Gastrocnemius medialis (tissue), 4 donors: ENCODE measurements around the gene LMO7.

ENCODE experiments used
- CTCF ChIP-seq, 5 experiments: fragments of 450-650 bp in 3 of 5; fragments of 200-600 bp in 2 of 5; sonication (generic) in 2 of 5; IDR thresholded peaks in 4 of 5; conservative IDR thresholded peaks in 1 of 5; 1 replicate in 4 of 5; 2 replicates in 1 of 5; pipeline ENCODE4 v1.5.1; 2016 to 2019; ENCODE audit warnings: antibody characterized with exemption in 5 of 5, mild to moderate bottlenecking in 3 of 5, moderate library complexity in 3 of 5
- POLR2A ChIP-seq, 2 donors: fragments of 450-650 bp; IDR thresholded peaks; one replicate each; pipeline ENCODE4 v1.6.1; 2017; ENCODE audit warnings: antibody characterized with exemption in 2 of 2, mild to moderate bottlenecking in 2 of 2, moderate library complexity in 2 of 2

- TF ChIP-seq CTCF (IDR thresholded peaks at IDR 0.05 in 4 of 5, conservative IDR thresholded peaks at IDR 0.05 in 1 of 5) (no peak), POLR2A (IDR thresholded peaks at IDR 0.05) (no peak)
These were observed 121.2 kb downstream of the LMO7 start for GRCh38 chr13:75757336-75757735.
